ENCODE data around the gene RNU2-63P.
"Not testable (repeated sequence)": the region's sequence is repeated elsewhere in the genome, so short reads cannot be mapped to it uniquely, and the experiment has no call there.

Gene RNU2-63P

DNA sequence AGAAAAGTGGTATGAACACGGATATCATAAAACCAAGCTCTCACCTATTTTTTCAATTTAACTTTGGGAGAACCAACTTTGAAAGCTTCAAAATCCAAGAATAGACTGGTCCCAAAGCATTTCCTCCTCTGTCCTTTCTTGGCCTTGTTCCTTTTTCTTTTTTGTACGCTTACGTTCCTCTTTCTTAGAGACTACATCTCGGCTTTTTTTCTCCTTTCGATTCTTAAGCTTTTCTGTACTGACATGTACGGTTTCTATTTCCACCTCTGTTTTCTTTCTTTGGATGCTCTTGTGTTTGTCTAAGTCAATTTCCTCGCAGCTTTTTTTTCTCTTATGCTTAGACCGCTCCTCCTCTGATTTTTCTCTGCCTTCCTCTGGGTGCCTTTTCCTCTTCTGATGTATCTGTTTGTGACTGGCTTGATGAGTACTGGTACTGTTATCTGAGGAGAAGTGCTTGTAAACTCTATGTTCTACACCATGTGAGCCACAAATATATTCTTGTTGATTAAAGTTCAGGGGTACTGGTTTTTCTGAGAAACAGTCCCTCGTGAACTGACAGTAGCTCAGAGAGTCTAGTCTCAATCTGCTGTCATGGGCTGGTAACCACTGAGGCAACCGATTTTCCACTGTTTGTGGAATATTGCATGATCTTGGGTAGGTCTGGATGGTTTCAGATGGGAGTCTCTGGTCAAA lies 11.5 kb upstream of the RNU2-63P start:
- DNase-seq: no peak

DNA sequence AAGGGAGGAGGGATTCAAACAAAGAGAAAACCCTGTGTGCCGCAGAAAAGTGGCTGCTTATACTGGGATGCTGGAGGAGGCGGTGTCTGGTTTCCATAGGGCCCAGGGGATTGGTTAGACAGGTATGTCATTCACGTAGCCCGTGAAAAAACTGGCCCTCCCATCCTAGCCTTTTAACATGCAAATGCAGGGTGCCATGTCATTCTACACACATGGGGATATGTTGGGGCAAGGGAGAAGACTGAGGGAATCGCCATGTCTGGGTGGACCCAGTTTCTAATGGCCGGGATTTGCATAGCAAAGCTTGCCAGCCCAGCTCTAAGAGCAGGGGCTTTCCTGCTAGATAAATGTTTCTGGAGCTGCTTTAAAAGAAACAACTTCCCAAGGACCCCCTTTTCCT lies 8.2 kb upstream of the RNU2-63P start:
- DNase-seq: no peak

DNA sequence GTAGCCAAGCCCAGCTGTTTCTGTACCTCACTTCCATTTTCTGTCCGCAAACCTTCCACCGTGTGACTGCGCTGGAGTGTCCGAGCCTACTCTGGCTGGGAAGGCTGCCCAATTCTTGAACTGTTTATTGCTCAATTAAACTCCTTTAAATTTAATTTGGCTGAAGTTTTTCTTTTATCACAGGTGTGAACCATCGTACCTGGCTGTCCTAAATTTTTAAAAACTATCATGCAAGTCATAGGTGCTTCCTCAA lies 6.2 kb upstream of the RNU2-63P start:
- no peak for DNase-seq

DNA sequence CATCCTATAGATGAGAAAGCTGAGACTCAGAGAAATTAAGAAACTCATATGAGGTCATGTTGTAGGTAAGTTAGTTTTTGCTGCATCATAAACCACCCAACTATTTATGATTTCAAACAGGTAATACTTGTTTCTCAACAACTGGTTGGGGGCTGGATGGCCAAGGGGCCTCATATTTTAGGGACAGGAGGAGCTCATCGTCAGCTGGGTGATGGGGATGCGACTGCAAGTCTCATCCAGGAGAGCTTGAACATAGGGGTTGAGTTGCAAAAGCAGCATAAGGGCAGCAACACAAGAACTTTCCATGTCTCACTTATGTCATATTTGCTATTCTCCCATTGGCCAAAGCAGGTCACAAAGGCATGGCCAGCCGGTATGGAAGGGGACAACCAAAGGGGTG lies 3.6 kb upstream of the RNU2-63P start:
- no peak for DNase-seq

DNA sequence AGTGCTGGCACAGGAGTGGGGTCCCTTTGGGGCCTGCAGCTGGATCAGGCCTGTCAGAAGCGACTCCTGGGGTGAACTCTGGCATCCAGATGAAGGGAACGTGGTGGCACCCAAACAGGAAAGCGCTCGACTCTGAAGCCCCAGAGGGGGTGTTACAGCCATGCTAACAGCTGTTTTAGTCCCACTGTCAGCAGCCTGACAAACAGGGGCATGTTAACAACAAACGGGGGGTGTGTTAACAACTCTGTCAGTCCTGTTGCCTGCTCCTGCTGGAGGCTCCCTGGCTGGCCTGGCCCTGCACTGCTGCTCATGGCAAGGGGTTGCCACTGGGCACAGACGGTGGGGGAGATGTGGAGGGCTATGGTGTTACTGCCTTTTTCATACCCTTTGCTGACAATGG lies 2.6 kb upstream of the RNU2-63P start:
- DNase-seq: no peak

DNA sequence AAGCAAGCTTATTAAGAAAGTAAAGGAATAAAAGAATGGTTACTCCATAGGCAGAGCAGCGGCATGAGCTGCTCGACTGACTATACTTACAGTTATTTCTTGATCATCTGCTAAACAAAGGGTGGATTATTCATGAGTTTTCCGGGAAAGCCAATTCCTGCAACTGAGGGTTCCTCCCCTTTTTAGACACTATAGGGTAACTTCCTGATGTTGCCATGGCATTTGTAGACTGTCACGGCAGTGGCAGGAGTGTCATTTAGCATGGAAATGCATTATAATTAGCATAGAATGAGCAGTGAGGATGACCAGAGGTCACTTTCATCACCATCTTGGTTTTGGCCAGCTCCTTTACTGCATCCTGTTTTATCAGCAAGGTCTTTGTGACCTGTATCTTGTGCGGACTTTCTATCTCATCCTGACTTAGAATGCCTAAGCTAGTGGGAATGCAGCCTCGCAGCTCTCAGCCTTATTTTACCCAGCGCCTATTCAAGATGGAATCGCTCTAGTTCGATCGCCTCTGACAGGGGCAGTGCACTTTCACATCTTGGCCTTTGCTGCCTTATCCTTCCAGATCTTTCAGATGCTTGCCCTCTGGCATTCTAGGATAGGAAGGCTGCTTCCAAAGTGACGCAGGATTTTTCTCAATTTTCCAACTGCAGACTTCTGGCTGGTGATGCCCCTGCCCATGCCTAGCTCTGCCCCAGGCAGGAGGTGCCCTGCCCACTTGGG lies 1.9 kb upstream of the RNU2-63P start:
- DNase-seq: not testable (repeated sequence)

DNA sequence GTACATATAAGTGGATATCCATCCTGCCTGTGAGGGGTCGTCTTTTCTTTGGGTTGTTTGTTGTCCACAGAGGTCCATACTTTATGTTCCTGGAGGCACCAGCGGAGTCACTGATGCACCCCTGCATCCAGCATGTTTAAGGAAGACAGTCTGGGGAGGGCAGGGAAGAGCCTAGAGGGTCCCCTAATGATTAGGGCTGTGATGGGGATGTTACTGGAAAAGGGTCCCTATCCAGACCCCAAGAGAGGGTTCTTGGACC lies 1.4 kb upstream of the RNU2-63P start:
- DNase-seq: not testable (repeated sequence)

DNA sequence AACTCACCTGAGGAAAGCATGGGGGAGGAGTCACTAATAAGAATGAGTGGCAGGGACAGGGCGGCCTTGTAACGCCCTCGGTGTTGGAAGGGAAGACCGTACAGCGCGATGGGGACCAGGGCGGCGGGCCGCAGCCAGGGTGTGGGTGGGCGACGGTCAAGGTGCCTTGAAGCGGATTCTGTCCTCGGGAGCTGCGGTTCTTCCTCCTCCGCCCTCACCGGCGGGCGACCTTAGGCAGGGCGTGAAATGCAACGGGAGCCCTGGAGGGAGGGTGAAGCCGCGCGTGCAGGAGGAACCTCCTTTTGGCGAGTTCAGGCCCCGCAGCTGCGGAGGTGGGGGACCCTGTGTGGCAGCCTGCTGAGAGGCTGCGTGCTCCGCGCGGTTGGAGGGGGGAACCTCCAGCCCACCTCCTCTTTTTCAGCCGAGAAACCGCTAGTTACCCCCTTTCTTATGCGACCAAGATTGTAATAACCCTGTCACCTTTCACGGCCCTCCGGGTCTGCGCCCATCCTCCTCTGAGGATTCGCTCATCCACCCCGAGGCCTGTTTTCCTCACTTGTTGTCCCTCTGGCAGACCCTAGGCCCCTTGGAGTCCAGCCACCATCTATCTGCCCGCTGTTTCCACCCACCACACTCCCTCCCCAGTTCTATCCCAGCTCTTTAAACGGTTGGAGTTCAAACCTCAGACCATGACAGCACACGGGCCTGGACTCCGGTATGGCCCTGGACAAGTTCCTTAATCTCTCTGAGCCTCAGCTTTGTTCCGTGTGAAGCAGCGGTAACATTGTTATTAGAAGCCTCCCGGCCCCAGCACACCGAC lies 823 bp upstream of the RNU2-63P start:
- peak; percentile 55 for DNase-seq

DNA sequence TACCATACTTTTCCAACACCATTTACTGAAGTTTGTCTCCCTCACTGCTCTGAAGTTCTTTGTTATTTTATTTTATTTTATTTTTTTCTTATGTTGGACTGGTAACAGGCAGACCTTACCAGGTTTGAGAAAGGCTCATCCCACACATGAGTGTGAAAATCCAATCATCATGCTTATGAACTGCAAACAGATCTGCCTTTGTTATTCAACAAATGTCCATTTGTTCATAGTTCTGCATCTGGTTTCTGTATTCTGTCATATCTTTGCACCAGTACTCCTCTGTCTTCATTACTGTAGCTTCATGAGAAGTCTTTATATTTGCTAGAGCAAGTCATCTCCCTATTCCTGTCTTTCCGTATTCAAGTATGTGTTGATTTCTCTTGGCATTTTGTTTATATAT lies 5.3 kb downstream of the RNU2-63P start:
- no peak for DNase-seq

DNA sequence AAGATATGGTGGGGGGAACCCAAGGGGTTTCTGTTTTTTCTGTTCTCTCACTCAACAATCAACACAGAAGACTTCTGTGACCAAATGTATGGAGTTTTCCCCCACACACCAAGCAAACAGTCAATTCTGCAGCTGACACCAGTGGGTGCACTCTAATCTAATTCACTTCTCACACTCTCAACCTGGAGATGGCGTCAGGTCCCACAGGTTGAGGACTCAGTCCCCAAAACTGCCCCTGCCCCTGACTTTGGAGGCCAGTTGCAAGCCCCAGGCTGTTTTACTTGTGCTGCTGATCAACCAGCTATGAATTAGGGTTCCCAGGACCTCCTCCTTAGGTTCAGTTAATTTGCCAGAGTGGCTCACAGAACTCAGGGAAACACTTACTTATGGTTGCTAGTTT lies 6.2 kb downstream of the RNU2-63P start:
- DNase-seq: no peak

DNA sequence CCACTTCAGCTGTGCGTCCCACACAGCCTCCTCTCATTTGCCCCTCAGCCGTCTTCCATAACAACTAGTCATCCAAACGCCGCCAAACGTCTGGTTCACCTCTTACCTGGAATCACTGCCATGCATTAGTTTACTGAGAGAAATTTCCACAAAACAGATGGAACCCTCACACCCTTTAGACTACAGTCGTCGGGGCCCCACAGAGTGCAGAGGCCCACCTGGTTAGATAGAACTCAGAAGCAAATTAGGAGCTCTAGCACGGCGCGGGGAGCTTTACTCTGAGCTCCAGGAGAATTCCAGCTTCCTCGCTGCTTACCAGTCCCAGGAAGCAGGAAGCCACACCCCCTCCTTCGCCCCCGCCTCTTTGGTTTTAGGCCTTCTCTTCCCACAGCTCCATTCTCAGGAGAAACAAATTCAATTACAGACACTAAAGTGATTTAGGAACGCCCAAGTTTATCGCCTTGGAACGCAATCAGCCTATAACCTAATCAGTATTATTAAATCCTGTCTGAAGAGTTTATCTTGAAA lies 9.4 kb downstream of the RNU2-63P start:
- no peak for DNase-seq

DNA sequence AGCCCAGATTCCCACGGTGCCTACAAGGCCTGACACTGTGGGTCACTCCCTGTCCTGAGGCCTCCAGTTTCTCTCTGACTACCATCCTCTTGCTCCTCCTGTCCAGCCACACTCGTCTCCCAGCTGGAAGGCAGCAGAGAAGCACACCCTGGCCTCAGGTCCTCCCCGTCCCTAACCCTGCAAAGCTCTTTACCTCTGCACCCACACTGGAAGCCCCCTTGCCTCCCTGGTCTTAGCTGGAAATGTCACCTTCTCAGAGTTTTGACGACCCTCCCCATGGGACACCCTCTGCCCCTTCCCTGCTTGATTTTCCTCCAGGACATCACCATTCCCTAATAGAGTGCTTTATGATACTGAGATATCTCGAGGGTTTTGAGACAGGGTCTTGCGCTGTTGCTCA lies 10.6 kb downstream of the RNU2-63P start:
- no peak for DNase-seq

DNA sequence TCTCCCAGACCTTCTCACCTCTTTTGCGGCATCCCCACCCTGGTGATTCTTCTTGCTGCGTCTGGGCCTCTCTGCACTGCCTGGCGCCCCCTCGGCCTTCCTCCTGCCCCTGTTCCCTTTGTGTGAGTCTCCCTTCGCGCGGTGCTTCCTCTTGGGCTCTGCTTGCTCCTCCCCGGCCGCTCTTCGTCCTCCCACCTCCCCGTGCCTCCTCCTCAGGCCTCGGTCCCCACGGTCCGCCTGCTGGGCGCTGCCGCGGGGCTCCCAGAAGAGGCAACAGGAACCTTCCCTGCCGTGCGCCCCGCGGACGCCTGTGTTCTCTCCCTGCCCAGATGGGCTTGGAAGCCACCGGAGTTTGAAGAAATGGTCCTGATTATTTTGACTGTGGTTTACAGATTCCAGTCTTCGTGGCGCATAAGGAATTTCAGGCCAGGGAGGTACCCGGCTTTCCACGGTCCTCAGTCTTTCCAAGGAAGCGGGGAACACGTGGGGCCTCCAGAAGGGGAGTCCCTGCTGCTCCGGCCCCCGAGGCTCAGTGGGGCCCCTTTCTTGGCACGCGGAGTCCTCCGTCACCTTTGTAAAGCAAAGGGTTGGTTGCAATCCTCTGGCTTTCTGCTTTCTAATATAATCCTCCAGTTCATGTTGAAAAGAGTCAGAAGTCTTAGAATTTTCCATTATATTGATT lies 13.1 kb downstream of the RNU2-63P start:
- no peak for DNase-seq

DNA sequence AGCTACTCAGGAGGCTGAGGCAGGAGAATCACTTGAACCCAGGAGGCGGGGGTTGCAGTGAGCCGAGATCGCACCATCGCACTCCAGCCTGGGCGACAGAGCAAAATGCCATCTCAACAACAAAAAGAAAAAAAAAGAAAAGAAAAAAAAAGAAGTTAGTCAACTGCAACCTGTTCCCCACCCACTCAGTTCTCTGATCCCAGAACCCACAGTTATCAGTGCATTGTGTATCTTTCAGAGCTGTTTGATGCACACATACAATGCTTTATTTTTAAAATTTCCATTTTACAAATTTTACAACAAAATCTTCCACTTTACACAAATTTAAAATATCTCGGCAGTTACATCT lies 14.0 kb downstream of the RNU2-63P start:
- DNase-seq: no peak

DNA sequence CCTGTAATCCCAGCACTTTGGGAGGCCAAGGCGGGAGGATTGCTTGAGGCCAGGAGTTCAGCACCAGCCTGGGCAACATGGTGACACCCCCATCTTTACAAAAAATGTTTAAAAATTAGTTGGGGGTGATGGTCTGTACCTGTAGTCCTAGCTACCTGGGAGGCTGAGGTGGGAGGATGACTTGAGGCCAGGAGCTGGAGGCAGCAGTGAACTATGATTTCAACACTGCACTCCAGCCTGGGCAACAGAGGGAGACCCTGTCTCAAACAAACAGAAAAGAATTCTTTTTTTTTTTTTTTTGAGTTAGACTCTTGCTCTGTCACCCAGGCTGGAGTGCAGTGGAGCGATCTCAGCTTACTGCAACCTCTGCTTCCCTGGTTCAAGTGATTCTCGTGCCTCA lies 15.9 kb downstream of the RNU2-63P start:
- DNase-seq: not testable (repeated sequence)

DNA sequence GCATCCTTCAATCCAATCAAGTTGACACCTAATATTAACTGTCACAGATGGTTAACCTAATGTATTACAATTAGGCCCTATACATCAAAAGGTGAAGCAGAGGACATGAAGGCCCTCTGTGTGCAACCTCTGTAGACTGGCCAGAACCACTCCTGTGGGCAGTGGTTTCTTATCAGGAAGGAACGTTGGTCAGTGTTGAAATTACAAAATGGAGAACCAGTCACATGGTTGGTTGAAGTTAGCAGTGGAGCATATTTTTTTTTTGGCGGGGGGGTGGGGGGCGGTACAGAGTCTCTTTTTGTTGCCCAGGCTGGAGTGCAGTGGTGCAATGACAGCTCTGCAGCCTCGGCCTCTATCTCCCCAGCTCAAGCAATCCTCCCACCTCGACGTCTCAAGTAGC lies 19.8 kb downstream of the RNU2-63P start:
- no peak for DNase-seq

DNA sequence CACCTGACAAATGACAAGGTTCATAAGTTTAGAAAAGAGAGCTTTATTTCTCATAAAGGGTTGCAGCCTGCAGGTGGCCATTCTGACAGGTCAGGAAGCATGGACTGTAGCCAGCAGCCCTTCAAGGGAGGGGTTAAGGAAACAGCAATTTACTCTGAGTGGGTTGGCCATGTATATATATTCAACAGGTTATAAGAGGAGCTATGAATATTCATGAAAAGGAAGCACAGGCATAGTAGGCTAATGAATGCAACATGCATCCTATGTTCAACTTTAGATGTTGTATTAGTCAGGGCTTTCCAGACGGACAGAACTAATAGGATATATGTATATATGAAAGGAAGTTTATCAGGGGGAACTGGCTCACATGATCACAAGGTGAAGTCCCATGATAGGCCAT lies 20.6 kb downstream of the RNU2-63P start:
- no peak for DNase-seq

DNA sequence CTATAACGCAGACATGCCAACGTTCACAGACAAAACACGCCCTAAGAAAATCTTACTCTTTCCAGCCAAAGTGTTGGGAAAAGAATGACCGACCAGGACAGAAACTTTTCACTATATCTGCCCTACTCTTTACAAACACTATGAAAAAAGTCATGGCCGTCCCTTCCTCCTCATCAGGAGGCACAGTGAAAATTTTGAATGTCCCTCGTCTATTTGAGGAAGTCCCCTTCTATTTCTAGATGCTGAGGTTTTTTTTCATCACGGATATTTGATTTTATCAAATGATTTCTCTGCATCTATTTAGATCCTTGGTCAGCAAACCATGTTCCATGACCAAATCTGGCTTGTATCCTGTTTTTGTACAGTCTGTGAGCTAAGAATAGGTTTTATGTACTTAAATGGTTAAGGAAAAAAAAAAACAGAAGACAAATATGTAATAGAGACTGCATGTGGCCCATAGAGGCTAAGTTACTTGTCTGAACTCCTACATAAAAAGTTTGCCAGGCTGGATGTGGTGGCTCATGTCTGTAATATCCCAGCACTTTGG lies 22.0 kb downstream of the RNU2-63P start:
- not testable (repeated sequence) for DNase-seq

DNA sequence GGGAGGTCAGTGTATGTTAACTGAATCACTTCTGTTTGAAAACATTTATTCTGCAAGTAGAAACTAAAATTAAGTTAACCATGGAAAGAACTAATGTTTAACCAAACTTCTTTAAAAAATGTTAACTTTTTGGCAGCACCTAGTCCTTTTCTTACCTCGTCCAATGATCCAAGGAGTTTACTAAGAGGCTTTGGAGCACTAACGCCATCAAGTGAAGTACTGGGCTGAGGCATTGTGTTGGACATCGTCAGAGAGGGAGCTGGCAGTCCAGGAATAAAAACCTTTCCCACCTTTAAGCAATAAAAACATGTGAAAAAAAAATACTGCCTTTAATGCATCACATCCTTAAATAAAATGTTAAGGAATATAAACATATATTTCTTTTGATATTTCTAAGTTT lies 23.8 kb downstream of the RNU2-63P start:
- not testable (repeated sequence) for DNase-seq

DNA sequence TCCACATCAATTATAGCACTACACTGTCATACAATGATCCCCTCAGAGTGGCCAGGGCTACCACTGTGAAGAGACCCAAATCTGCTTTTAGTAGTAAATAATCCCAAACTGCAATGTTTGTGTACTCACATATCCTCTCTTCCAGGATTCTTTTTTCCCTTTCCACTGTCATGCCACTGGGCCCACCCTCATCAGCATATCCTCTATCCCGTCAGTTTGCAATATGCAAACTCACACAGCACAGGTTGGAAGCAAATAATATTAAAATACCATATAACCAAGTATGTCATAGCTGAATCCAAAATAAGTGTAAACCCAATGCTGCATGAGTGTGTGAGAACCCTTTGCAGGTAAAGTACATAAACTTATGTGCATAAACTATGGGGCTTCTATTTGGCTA lies 28.9 kb downstream of the RNU2-63P start:
- not testable (repeated sequence) for DNase-seq

DNA sequence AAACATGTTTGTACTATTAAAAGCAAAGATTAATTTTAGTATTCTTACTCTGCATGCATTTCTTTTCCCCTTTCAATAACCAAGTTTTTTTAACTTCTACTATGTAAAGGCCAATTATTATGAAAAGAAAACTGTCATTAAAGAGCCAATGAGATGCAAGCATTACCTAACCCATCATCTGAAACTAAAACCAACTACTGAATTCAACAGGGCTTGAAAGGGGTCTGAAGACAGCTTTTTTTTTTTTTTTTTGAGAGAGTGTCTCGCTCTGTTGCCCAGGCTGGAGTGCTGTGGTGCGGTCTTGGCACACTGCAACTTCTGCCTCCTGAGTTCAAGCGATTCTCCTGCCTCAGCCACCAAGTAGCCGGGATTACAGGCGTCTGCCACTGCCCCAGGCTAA lies 30.4 kb downstream of the RNU2-63P start:
- DNase-seq: not testable (repeated sequence)

DNA sequence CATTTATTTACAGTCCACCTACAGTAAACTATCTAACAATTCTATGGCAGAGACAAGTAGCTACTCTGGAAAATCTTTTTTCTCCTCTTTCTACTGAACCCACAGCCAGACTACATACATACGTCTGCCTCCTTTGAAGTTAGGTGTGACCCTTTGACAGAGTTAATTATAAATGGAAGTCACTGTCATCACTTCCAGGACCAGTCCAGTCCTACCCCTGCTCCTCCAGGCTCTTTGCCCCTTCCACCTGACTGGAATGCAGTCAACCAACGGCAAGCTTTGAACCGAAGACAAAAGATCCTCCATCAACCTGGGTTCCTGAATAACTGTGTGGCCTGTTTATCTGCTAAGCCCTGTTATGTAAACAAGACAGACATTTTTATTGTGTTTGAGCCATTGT lies 35.2 kb downstream of the RNU2-63P start:
- DNase-seq: not testable (repeated sequence)

DNA sequence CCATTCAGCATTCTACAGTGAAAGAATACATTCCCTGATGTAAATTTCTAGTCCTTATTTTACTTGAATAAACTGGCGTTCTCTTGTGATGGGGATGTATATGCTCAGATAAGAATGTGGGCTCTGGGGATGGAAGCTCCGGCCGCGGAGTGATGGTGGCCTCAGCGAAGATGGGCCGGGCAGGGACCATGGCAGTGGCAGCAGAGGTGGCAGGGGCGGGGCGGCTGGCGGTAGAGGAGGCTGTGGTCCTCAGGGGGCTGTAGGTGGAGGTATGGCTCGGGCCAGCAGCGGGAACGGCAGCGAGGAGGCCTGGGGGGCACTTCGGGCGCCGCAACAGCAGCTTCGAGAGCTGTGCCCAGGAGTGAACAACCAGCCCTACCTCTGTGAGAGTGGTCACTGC lies 44.0 kb downstream of the RNU2-63P start:
- DNase-seq: not testable (repeated sequence)

Measured in NCI-H226 (cell line).